Upper lobe of left lung (tissue), 4 donors: Measurements from ENCODE around the gene MAP1B.

Source experiments
- EP300 ChIP-seq, 4 donors: sonication (generic); formaldehyde crosslinking; IDR thresholded peaks; one replicate each; pipeline ENCODE4 v1.5.1; 2017; ENCODE audit warnings: antibody characterized with exemption in 4 of 4, control low read depth in 2 of 4
- POLR2AphosphoS5 ChIP-seq, 2 donors: sonication (generic); formaldehyde crosslinking; IDR thresholded peaks; one replicate each; pipeline ENCODE4 v1.5.1; 2017; ENCODE audit warnings: antibody characterized with exemption in 2 of 2

GRCh38 chr5:72147569-72147968, 40.3 kb downstream of the MAP1B start:
- no peak for TF ChIP-seq EP300 (IDR thresholded peaks at IDR 0.05)
- TF ChIP-seq POLR2AphosphoS5 (IDR thresholded peaks at IDR 0.05) = no peak
